Gastrocnemius medialis (tissue), 4 donors: ENCODE measurements around the gene CSTF1.

Experiments used
- CTCF ChIP-seq, 5 experiments: fragments of 450-650 bp in 3 of 5; fragments of 200-600 bp in 2 of 5; sonication (generic) in 2 of 5; IDR thresholded peaks in 4 of 5; conservative IDR thresholded peaks in 1 of 5; 1 replicate in 4 of 5; 2 replicates in 1 of 5; pipeline ENCODE4 v1.5.1; 2016 to 2019; ENCODE audit warnings: antibody characterized with exemption in 5 of 5, mild to moderate bottlenecking in 3 of 5, moderate library complexity in 3 of 5
- POLR2A ChIP-seq, 2 donors: fragments of 450-650 bp; IDR thresholded peaks; one replicate each; pipeline ENCODE4 v1.6.1; 2017; ENCODE audit warnings: antibody characterized with exemption in 2 of 2, mild to moderate bottlenecking in 2 of 2, moderate library complexity in 2 of 2

GRCh38 chr20:56428881-56429280, 36.4 kb downstream of the CSTF1 start:
- TF ChIP-seq CTCF (IDR thresholded peaks at IDR 0.05 in 4 of 5, conservative IDR thresholded peaks at IDR 0.05 in 1 of 5): no peak
- TF ChIP-seq POLR2A (IDR thresholded peaks at IDR 0.05): no peak
